Inflammatory macrophage treated with lipopolysaccharide for 4 hours (primary cell): ENCODE results near the gene SNX11.

Experiments used
- DNase-seq: peaks from one replicate; pipeline ENCODE4 v3.0.0-alpha.2; 2020

Gene SNX11

GRCh38 chr17:48134912-48135480, 27.4 kb downstream of the SNX11 start:
- DNase-seq, result no peak

DNA sequence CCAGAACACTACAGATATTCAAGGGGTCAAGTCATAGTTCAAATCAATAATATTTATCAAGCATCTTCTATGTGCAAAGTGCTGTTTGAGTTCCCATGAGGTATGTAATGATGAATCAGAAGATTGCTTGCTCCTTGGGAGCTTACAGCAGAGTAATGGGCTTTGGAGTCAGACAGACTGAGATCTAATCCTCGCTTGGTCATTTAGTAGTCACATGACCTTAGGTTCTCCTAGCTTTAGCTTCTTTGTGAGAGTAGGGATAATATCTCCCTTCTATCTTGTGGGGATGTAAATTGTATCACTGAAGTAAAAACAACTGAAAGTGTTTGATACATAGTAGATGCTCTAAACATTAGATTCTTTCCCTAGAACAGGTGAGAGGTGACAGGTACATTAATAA, 30.1 kb downstream of the SNX11 start:
- no peak for DNase-seq

DNA sequence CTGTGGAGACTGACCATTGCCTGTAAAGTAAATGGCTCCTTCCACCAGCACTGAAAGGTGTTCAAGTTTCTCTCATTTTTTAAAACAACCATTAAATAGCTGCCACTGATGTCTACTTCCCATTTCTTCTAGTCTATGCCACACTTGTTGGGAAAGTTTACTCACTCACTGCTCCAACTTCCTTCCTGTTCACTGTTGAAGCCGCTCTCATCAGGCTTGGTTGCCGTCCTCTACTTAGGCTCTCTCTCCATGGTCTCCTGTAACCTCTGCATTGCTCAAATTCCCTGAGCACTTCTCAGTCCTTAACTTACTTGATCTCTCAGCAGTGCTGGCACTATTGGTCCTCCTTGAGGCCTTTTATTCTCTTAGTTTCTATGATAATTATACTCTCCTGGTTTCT, 32.4 kb downstream of the SNX11 start:
- DNase-seq, result peak; percentile 76

GRCh38 chr17:48143629-48144028, 36.1 kb downstream of the SNX11 start:
- no peak for DNase-seq

DNA sequence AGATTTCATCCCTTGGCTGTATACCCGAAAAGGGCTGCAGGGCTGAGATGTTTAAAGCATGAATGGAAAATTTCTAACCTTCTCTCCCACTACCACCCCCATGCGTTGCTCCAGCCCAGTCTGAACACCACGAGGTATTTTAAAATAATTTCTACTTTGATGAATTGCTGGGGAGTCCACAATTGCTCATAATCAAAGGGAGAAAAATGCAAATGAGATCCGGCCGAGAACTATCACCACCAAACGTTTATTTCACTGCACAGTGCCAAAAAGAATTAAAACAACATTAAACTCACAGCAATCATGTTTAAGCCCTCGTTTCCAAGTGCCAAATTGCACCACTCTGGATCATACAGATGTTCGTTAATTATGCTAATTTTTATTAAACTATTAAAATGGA, 36.7 kb downstream of the SNX11 start:
- no peak for DNase-seq

DNA sequence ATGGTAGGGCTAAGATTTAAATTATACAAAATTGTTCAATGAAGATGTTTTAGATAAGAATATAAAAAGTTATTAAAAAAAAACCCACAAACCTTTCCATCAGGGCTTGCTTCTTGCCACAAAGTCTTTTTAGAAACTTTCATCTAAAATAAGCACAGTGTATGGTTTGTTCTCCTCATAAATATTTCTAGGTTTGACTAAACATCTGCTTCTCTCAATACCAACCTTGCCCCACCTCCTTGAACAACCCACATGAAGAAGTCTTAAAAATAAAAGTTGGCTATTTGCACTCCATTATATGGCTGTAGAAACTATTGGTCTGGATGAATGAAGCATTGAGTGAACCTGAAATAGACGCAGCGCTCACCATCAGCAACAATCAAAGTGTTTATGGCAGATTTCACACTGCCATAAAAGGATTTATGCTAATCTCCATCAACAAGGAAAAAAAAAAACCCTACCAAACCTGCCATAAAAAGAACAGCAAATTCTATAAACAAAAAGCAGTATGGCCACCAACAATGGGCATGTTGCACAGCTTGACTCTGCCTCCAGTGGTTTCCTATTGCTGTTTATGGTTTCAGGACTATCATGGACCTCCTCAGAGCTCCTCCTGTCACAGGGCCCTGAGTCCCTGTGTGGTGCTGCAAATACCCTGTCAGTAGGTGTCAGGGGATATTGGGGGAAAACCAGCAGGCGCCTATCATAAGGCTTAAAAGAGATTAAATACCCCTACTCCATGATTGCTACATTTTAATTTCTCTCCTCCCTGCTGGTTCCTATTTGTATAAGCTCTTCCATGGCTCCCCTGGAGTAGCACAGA, 37.6 kb downstream of the SNX11 start:
- DNase-seq, result no peak

GRCh38 chr17:48148029-48148770, 40.6 kb downstream of the SNX11 start:
- no peak for DNase-seq

DNA sequence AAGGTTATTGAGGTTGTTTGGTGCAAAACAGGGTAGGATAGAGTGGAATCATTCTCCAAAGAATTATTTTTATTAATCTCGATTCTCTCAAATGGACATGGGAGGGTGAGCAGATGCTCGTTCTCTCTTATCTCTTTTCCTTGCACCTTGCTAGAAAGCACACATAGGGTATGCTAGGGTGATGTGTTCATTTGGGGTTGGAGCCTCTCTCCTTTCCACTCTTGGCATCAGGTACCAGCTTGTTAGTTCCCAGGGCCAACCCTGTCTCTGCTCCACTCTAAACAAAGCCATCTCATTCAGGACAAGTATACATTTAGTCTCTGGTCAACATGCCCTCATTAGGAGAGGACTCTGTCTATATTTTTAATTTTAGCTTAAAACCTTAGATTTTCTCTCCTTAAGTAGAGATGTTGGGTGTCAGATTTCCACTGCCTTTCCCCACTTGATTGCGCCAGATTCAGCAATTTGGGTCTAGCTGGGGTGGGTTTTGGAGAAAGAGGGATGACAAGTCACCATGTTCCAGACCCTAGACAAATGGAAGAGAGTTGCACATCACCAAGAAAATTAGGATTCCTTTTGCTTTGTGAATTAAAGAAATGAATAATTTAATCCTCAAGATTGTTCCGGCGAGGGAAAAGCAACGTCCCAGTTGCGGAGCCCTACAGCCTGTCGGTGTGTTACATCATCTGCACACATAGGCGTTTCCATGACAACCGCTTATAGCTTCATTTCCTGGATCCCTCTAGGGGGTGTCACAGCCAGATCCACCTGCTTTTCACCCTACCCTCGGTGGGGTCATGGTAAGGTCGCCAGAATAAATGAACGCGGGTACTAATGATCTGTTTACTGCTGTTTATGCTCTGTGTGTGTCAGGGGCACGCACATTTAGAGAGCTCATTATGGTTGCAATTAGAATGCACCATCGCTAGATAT, 41.6 kb downstream of the SNX11 start:
- no peak for DNase-seq

GRCh38 chr17:48149787-48150463, 42.4 kb downstream of the SNX11 start:
- no peak for DNase-seq

DNA sequence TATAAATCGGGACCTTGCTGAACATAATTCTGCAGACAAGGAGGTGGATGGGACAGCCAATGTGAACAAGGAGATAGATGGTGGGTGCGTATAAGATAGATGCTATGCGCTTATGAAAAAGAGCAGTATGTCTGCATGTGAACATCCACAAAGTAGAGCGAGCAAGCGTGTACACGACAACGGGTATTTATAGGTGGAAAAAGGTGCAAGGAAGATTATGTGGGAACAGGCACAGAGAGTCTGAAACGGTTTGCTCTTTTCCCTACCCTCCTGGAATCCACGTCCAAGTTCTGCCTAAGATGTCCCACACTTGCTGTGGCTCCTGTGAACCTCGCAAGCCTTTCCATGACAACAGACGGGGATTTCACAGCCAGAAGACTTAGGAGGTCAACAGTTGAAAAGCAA, 43.0 kb downstream of the SNX11 start:
- DNase-seq, result no peak

DNA sequence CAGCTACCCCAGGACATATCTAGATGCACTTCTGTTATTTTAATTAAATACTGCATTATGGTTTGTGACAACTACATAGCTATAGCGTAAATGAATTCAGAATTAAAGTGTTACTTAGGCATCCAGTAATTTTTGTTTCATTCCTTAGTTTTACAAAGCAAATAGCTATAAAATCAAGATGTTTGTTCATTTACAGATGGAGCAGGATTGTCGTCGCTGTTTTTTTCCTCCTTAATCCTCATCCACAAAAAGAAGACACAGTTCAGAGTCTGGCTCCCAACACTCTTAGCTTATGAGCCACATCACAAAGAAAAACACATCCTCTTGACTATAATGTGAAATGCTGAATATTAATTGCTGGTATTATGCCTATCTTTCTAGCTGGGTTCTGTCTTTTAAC, 43.7 kb downstream of the SNX11 start:
- no peak for DNase-seq

DNA sequence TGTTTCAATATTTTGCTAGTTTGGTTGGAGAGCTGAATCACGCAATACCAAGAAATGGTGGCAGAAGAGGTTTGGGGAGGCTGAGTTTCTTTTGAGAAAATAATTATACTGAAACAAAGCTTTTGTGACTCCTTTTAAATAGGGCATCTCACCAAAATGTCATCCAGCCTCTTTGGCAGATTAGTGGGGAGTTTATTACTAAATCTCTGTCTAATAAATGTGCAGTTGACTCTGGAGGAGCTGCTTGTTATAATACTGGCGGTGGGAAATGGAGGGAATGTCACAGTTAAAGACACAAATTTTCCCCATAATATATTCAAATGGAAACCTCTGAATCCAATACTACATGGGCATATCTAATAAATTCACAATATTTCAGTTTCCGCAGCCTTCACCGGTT, 44.7 kb downstream of the SNX11 start:
- no peak for DNase-seq

GRCh38 chr17:48153691-48154358, 46.3 kb downstream of the SNX11 start:
- DNase-seq, result peak; percentile 27

GRCh38 chr17:48155889-48156611, 48.5 kb downstream of the SNX11 start:
- no peak for DNase-seq

- no peak for DNase-seq
Observed at GRCh38 chr17:48159232-48159631, 51.7 kb downstream of the SNX11 start.

DNA sequence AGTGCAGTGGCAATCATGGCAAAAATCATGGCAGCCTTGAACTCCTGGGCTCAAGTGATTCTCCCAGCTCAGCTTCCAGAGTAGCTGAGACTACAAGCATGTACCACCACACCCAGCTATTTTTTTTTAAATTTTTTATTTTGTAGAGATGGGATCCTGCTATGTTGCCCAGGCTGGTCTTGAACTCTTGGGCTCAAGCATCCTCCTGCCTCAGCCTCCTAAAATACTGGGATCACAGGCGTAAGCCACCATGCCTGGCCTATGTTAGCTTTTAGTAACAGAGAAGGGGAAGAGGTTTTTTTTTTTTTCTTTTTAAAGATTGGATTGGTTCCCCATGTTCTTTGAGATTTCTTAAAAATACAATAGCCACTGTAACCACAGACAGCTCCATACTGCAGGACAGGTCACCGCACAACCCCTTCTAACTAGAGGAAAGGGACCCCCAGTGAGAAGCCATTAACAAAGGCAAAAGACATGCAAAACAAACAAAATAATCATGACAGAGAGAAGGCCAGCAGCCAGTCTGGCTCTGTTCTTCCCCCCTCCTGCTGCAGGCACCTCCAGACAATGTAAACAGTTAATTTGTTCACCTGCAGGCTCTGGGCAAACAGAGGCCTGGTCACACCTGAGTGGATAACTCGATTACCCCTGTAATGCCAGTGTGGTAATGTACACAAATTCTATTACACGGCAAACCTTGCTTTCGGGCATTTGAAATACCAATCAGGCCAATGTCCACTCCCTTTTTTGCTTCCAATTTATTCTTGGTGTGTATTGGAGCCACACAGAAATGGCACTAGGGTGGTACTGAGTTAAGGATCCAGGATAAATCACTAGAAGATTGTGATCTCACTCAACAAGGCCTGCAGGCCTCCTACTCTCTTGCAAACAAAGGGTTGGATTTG, 52.9 kb downstream of the SNX11 start:
- DNase-seq, result no peak

DNA sequence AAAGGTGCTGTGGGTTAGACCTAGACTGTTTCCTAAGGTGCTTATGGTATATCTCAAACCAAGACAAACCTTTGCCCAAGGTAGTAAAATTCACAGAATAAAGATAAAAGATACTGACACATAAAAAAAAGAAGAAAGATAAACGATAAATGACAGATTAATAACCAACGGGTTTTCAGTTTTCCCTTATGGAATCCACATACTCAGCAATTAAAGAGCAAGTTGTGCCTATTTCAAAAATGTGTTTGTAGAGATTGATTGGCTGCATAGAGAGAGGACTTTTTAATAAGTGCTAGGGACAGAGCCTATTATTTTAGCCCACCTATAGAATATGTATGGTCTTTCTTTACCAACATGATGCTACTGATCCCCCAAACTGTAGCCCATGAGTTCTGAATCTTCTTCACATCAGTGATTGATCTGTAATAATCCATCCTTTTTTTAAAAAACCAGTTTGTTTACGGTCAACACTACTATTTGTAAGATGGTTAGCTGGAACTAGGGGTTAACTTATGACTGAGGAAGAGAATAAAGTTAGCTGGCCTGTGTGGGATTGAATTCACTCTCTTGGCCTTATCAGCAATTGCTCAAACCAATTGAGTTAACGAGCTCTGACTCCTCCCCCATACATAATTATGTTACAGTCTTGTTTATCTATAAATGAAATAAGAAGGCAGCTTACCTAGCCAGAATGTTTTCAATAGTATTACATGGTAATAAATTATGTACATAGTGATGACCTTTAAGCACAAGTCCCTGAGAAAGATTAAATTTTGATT, 53.8 kb downstream of the SNX11 start:
- DNase-seq, result no peak

DNA sequence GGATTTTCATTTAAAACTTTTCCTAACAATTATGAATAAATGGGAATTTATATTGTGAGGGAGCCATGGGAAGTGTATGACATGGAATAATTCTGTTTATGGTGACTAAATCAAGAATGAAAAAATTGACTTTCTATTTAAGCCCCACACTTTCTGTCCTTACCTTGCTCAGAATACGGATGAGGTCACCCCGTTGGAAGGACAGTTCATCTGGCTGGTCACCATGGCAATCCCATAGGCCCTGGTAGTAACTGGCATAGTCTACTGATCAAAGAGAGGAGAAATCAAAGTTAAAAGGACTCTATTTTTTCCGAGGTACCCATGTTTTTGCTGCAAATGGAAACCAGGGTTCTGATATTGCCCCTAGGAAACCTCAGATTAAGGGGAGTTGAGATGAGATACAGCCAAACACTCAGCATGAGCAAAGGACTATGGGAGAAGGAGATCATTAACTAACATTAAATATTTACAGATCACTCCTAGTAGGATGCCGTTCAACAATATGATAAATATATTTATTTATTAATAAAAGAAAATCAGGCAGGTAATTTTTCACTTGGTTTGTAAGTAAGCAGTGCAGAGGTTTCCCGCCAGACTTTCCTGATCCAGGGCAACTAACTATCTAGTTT, 54.9 kb downstream of the SNX11 start:
- no peak for DNase-seq
